Measurements from ENCODE around the gene USO1.
"Not testable (repeated sequence)": the region's sequence is repeated elsewhere in the genome, so short reads cannot be mapped to it uniquely, and the experiment has no call there.

The USO1 gene

GRCh38 chr4:75724867-75725724 lies 719 bp downstream of the USO1 start:
- H3K4me3 ChIP-seq (ENCODE audit: low read length), result peak overlapping the region; percentile 100
- peak; percentile 76 for DNase-seq (ENCODE audit: low read depth)
- TF ChIP-seq CTCF (conservative IDR thresholded peaks at IDR 0.05; ENCODE audit: low read length), result no peak

- H3K4me3 ChIP-seq (ENCODE audit: low read length), result peak overlapping the region; percentile 100
- DNase-seq (ENCODE audit: low read depth), result not testable (repeated sequence)
Measured at GRCh38 chr4:75725942-75726538, 1.7 kb downstream of the USO1 start.

- peak overlapping the region; percentile 100 for H3K4me3 ChIP-seq (ENCODE audit: low read length)
- peak; percentile 17 for DNase-seq (ENCODE audit: low read depth)
- TF ChIP-seq CTCF (conservative IDR thresholded peaks at IDR 0.05; ENCODE audit: low read length), result no peak
Measured at GRCh38 chr4:75726577-75726976, 2.2 kb downstream of the USO1 start.

GRCh38 chr4:75727073-75727472 lies 2.7 kb downstream of the USO1 start:
- TF ChIP-seq CTCF (conservative IDR thresholded peaks at IDR 0.05; ENCODE audit: low read length), result no peak
- peak overlapping the region; percentile 100 for H3K4me3 ChIP-seq (ENCODE audit: low read length)
- DNase-seq (ENCODE audit: low read depth), result no peak

GRCh38 chr4:75729836-75730235 lies 5.5 kb downstream of the USO1 start:
- DNase-seq (ENCODE audit: low read depth), result no peak
- H3K4me3 ChIP-seq (ENCODE audit: low read length), result no peak overlapping the region
- no peak for TF ChIP-seq CTCF (conservative IDR thresholded peaks at IDR 0.05; ENCODE audit: low read length)

GRCh38 chr4:75733369-75733768 lies 9.0 kb downstream of the USO1 start:
- peak; percentile 20 for DNase-seq (ENCODE audit: low read depth)
- no peak for TF ChIP-seq CTCF (conservative IDR thresholded peaks at IDR 0.05; ENCODE audit: low read length)
- H3K4me3 ChIP-seq (ENCODE audit: low read length), result no peak overlapping the region

GRCh38 chr4:75735525-75735924 lies 11.1 kb downstream of the USO1 start:
- no peak for TF ChIP-seq CTCF (conservative IDR thresholded peaks at IDR 0.05; ENCODE audit: low read length)
- no peak for DNase-seq (ENCODE audit: low read depth)
- H3K4me3 ChIP-seq (ENCODE audit: low read length), result no peak overlapping the region

Data from AG10803 (cell line).